Measurements from ENCODE around the gene TMEM179B.

GRCh38 chr11:62799486-62799885 is 12.3 kb downstream of the TMEM179B start:
- TF ChIP-seq CTCF (conservative IDR thresholded peaks at IDR 0.05 in 1 of 2, IDR thresholded peaks at IDR 0.05 in 1 of 2; ENCODE audit: extremely low read depth in 1 of 2, insufficient read depth in 1 of 2, low read depth in 1 of 2, low read length in 2 of 2), result no peak
- TF ChIP-seq EZH2 (IDR thresholded peaks at IDR 0.05; ENCODE audit: borderline replicate concordance, low read length), result no peak

Data from mammary epithelial cell (primary cell).